Measurements from ENCODE around the gene SHROOM3.

- TF ChIP-seq CTCF (IDR thresholded peaks at IDR 0.05) (peak; percentile 46), ZFX (IDR thresholded peaks at IDR 0.05; ENCODE audit: borderline replicate concordance) (no peak)
Observed at GRCh38 chr4:76585897-76586360, 150.9 kb downstream of the SHROOM3 start.
